HL-60 (cell line): ENCODE data around the gene IFNA7.
"Not testable (repeated sequence)": the region's sequence is repeated elsewhere in the genome, so short reads cannot be mapped to it uniquely, and the experiment has no call there.

Source experiments
- DNase-seq, 2 experiments: peaks; one replicate each; pipeline ENCODE4 v3.0.0-alpha.2; 2010 to 2020; ENCODE audit warnings: low read depth in 1 of 2, low spot score in 1 of 2
- H3K27ac ChIP-seq: fragments of 250-450 bp; sonication (Bioruptor Pico); replicated peaks from 2 replicates; pipeline ENCODE4 v1.5.1; 2020; ENCODE audit warnings: mild to moderate bottlenecking, moderate library complexity
- H3K27me3 ChIP-seq: fragments of 250-450 bp; sonication (Bioruptor Pico); 2 replicates; pipeline ENCODE4 v1.5.1; 2021; ENCODE audit warnings: mild to moderate bottlenecking, moderate library complexity; ENCODE audit not compliant: insufficient read depth, poor library complexity, severe bottlenecking
- H3K4me3 ChIP-seq: replicated peaks from 2 replicates; pipeline ENCODE4 v1.5.1; 2011; ENCODE audit warnings: mild to moderate bottlenecking, control low read depth, low read length; ENCODE audit not compliant: insufficient read depth
- CTCF ChIP-seq: IDR thresholded peaks from one replicate; pipeline ENCODE4 v1.5.1; 2011; ENCODE audit warnings: low read length, control low read depth, inconsistent platforms; ENCODE audit not compliant: insufficient read depth
- GABPA ChIP-seq: IDR thresholded peaks from 2 replicates; pipeline ENCODE4 v1.6.1; 2012; ENCODE audit warnings: low read depth
- POLR2AphosphoS5 ChIP-seq: IDR thresholded peaks from 2 replicates; pipeline ENCODE4 v1.6.1; 2012; ENCODE audit warnings: low read depth
- REST ChIP-seq: IDR thresholded peaks from 2 replicates; pipeline ENCODE4 v1.6.1; 2012; ENCODE audit warnings: low read depth; ENCODE audit not compliant: insufficient replicate concordance
- SPI1 ChIP-seq: IDR thresholded peaks from 2 replicates; pipeline ENCODE4 v1.6.1; 2012; ENCODE audit warnings: low read depth, mild to moderate bottlenecking, borderline replicate concordance

IFNA7 gene

GRCh38 chr9:21171351-21171750 is 30.7 kb downstream of the IFNA7 start:
- TF ChIP-seq POLR2AphosphoS5 (no peak), GABPA (no peak), REST (no peak), CTCF (no peak), SPI1 (no peak)
- no peak overlapping the region for H3K4me3 ChIP-seq
- no peak overlapping the region for H3K27ac ChIP-seq
- H3K27me3 ChIP-seq = no peaks in the 10 kb centered on the region
- DNase-seq = no peak

DNA sequence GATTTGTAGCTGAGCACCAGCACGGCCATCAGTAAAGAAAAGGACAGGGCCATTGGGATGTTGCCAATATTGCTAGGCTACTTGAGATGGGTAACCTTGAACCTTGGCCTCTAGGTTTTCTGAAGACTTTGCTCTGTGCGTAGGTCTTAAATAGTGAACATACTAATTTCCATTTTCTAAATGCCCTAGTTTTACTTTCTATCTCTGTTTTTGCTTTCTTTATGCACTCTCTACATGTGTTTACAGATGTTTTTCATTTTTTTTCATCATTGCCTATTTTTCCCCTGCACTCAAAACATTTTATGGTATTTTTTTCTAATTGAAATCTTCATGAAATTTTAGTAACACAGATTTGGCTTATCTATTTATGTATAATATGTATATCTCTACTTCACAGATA is 35.4 kb downstream of the IFNA7 start, which contains the start of gene IFNA21:
IFNA21 (minus strand) TSS at position 101 of the 400 bp plus-strand sequence; CDS start at position 53, 48 bp downstream.
- not testable (repeated sequence) for H3K27me3 ChIP-seq, H3K4me3 ChIP-seq, DNase-seq, H3K27ac ChIP-seq

- no peak for TF ChIP-seq REST
- TF ChIP-seq POLR2AphosphoS5 = no peak
- TF ChIP-seq SPI1 = no peak
- TF ChIP-seq CTCF = no peak
- TF ChIP-seq GABPA = no peak
- no peak for DNase-seq
- H3K27ac ChIP-seq = no peak overlapping the region
- no peak overlapping the region for H3K4me3 ChIP-seq
- H3K27me3 ChIP-seq = no peaks in the 10 kb centered on the region
Measured at GRCh38 chr9:21165516-21165915, 36.5 kb downstream of the IFNA7 start.

DNA sequence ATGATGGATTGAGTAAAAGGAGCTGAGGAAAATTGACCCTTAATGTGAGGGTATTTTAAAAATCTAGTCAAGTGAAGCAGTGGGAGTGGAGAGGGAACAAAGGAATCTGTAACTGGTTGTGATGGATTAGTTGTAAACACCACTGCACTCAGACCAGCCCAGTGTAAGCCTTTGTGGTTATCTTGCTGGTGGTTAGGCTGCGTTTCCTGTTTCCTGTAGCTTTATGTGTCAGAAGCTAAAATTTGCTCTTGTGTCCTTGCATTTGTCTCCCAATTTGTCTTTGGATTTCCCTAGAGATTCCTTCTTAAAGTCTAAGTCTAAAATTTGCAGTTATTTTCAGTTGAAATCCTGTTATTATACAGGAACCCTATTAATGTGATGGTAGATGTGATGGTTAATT is 41.8 kb downstream of the IFNA7 start:
- no peak overlapping the region for H3K4me3 ChIP-seq
- DNase-seq = peak in 1 of 2 experiments; percentile 45
- no peaks in the 10 kb centered on the region for H3K27me3 ChIP-seq
- no peak overlapping the region for H3K27ac ChIP-seq
- peak; percentile 21; the same call in 1 of the 2 replicates for TF ChIP-seq SPI1
- no peak for TF ChIP-seq REST
- TF ChIP-seq POLR2AphosphoS5 = no peak
- no peak for TF ChIP-seq CTCF
- no peak for TF ChIP-seq GABPA
